GM18951 (cell line): Measurements from ENCODE around the gene HSF2.

Experiments used
- POLR2A ChIP-seq: IDR thresholded peaks from 4 replicates; pipeline ENCODE4 v1.6.1; 2011; ENCODE audit warnings: mild to moderate bottlenecking; ENCODE audit not compliant: insufficient read length, insufficient read depth; ENCODE audit errors: extremely low read depth
- in situ Hi-C: fragments of 300-500 bp; cut with MboI; formaldehyde crosslinking; loops from one replicate; pipeline ENCODE4 v1.12.0; 2022; ENCODE audit warnings: low sequenced_read_pairs, mixed read lengths, inconsistent platforms; ENCODE audit not compliant: unreplicated experiment

The HSF2 gene

DNA sequence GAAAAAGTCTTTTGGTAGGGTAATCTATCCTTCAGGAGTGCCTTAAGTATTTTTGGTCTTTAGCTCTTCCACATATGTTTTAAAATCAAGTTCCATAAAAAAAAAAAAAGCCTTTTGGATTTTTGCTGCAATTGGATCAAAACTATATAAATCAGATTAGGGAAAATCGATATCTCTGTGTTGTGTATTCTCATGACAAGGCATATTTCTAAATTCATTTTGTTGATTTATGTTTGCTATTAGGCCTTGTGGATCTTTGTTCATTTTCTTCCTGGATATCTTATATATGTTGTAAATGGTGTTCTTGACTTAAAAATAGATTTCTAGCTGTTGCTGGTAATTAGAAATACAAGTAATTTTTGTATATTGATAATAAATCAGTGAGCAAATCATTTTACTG is 8.8 kb downstream of the HSF2 start:
- no peak for TF ChIP-seq POLR2A
- in situ Hi-C loops = no loop called here

DNA sequence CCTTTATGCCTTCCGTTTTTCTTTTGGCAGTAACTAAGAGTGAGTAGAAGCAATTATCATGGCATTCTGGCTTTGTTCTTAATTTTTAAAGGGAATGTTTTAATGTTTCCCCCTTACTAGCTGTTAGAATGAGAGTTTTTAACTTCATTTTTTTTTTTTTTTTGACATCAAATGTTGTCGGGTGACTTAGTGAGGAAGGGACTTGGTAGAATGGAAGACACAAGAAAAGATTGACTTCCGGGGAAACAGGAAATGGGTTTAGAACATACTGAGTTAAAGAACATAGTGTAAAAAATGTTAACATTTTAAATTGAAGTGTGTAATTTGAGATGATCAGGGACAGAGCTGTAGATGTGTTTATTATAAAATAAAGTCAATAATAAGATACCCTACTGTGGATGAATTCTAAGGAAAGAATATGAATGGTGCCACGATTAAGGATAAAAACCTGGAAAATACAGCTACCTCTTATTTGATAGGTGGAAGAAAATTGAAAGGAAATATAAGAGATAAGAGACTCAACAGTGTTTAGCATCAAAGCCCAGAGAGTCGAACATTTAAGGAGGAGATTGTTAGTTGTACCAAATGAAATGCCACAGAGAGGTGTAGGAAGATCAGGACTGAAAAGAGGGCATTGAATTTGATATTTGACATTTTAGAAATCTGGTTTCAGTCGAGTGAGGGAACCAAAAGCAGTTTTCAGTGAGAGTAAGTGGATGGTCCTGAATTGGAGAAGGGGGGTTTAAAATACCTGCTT is 9.4 kb downstream of the HSF2 start:
- TF ChIP-seq POLR2A = no peak
- in situ Hi-C loops = no loop called here

DNA sequence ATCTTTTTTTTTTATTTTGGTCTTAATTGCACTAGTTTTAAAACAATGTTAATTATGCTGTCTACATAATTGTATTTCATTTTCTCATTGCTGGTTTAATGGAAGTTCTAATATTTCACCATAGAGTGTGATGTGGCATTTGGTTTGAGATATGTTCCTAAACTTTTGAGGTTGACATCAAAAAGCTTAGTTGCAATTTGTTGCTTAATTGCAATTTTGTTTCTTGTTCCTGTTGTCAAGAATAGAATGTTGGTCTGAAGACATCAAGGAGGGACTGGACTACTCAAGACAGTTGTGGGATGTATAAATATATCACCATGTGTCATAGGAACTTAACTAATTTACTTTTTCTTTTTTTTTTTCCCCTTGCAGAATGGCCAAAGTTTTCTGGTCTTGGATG is 12.5 kb downstream of the HSF2 start:
- no peak for TF ChIP-seq POLR2A
- in situ Hi-C loops = no loop called here

DNA sequence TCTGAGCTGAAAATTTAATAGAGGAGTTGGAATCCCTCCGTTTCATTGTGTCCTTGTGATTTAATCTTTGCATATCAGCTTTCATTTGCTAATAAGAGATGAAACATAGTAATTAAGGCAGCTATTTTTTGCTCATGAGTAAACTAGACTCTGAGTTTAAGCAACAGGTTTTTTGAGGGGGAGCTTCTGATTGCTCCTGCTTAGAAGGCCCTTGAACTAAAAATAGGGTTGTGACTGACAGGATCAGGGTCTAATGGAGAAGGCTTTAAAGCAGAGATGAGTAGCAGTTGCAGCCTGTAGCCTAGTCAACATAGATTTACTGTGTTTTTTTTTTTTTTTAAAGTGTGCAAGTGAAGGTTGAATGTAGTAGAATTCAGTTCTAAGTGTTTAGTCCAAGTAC is 17.4 kb downstream of the HSF2 start:
- TF ChIP-seq POLR2A = no peak
- in situ Hi-C loops = no loop called here

DNA sequence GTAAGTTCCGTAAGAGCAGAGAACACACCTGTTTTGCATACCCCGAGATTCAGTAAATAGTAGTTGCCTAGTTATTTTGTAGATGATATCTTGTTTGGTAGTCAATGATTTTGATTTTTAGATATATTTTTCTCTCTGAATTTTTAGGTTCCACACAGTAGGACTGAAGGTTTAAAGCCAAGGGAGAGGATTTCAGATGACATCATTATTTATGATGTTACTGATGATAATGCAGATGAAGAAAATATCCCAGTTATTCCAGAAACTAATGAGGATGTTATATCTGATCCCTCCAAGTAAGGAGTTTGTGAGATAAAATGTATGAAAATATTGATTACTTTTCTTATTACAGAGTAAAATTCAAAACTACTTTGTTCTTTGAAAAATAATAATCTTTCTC is 22.6 kb downstream of the HSF2 start:
- in situ Hi-C loops = no loop called here
- no peak for TF ChIP-seq POLR2A

DNA sequence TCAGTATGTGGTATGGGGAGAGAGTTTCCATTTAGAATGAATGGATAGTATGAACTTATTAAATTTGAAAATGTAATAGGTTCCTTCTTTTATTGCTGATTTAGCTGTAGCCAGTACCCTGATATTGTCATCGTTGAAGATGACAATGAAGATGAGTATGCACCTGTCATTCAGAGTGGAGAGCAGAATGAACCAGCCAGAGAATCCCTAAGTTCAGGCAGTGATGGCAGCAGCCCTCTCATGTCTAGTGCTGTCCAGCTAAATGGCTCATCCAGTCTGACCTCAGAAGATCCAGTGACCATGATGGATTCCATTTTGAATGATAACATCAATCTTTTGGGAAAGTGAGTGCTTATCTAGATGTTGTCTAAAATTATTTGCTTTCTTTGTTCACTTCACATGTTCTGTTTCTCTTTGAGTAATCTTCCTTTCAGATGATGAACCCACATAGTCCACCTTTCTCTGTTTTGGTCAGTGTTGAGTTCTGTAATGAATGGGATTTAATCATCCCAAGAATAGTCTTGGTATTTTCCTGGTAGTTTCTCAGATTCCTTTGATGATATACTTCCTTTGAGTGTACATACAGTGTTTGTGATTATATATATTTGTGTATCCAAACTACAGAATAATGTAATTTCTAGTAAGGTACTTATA is 23.3 kb downstream of the HSF2 start:
- in situ Hi-C loops = no loop called here
- no peak for TF ChIP-seq POLR2A

DNA sequence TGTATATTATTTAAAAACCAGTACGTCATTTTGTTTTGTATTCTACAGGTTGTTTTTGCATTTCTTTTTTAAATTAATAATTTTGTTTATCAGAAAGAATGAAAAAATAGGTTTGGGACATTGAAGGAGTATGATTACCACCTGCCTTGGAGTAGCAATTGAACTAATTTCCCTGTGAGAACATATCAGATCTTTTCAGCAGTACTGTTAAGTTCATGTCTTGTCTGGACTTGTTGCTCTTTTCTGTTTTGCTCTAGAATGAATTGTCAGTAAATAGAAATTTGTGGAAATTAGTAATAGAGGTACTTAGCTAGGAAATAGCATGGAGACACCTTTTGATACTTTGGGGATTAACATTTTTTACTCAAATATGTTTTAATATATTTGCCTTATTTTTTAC is 24.3 kb downstream of the HSF2 start:
- in situ Hi-C loops = no loop called here
- no peak for TF ChIP-seq POLR2A

DNA sequence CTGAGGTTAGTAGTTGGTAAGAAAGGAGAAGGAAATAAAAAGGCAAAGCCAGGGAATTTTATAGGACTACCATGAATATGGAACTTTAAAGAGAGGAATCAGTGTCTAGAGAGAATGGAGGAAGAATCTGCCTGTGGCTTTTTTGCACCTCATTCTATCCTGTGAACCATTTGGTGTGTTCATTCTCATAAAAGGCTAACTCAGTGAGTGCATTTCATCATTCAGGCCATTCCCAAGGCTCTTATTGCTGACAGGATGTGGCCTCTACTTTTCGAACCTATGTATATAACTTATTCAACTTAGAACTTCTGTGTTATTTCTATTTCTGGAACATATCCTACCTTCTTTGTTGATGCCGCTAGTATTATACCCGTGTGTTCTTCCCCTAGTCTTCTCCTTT is 27.1 kb downstream of the HSF2 start:
- TF ChIP-seq POLR2A = no peak
- in situ Hi-C loops = no loop called here

DNA sequence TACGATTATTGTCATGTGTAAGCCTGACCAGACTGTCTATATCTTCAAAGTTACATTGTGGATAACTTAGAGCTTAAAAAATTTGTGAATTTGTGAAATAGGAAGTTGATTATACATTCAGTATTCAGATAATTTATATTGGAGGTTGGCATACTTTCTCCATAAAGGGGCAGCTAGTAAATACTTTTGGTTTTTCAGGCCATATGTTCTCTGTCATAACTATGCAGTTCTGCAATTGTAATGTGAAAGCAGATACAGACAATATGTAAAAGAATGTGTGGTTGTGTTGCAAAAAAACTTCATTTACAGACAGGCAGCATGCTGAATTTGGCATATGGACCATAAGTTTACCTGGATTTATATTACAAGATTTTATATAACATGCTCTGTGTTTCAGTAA is 29.3 kb downstream of the HSF2 start:
- no peak for TF ChIP-seq POLR2A
- in situ Hi-C loops = no loop called here

DNA sequence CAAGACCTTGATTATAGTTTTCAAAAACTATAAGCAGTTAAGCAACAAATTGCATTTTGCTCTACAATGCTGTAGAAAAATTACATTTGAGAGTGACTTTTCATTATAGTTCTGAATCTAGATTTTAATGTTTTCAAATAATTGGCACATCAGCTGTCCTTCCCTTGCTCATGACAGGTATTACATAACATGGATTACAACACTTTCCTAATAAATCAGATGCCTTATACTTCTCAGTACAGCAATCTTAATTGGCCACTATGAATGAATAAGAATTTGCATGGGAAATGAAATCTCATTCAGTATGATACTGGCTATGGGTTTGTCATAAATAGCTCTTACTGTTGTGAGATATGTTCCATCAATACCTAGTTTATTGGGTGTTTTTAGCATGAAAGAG is 29.9 kb downstream of the HSF2 start:
- in situ Hi-C loops = no loop called here
- TF ChIP-seq POLR2A = no peak

DNA sequence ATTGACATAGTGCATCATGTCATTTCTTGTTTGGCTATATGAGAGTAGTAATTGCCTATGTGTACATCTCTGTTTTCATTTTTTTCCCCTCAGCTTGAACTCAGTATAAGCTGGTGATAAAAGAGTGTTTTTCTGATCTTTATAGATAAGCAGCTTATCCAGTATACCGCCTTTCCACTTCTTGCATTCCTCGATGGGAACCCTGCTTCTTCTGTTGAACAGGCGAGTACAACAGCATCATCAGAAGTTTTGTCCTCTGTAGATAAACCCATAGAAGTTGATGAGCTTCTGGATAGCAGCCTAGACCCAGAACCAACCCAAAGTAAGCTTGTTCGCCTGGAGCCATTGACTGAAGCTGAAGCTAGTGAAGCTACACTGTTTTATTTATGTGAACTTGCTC is 32.3 kb downstream of the HSF2 start:
- in situ Hi-C loops = no loop called here
- no peak for TF ChIP-seq POLR2A

DNA sequence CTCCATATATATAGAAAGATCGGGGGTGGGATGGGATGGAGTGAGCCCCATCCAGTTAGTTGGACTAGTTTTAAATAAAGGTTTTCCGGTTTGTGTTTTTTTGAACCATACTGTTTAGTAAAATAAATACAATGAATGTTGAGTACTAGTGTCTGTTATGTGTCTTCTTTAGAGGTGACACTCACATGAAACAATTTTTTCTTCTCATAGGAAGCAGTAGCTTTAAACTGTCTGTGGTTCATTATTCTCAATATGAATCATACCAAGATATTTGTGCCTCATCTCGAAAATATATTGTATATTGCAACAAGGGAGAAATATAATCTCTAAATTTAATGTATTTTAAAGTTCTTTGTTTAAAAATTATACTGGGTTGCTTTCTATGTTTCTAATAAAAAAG is 33.4 kb downstream of the HSF2 start:
- TF ChIP-seq POLR2A = no peak
- in situ Hi-C loops = no loop called here

DNA sequence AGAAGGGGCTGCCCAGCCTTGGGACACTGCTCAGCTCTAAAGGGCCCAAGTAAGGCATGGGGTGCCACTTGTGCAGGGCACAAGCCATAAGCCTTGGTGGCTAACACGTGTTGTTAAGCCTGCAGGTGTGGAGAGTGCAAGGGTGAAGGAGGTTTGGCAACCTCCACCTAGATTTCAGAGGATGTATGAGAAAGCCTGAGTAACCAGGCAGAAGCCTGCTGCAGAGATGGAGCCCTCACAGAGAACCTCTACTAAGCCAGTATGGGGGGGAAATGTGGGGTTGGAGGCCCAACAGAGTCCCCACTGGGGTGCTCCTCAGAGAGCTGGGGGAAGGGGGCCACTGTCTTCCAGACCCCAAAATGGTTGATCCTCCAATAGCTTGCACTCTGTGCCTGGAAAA is 39.5 kb downstream of the HSF2 start:
- no peak for TF ChIP-seq POLR2A
- in situ Hi-C loops = no loop called here

DNA sequence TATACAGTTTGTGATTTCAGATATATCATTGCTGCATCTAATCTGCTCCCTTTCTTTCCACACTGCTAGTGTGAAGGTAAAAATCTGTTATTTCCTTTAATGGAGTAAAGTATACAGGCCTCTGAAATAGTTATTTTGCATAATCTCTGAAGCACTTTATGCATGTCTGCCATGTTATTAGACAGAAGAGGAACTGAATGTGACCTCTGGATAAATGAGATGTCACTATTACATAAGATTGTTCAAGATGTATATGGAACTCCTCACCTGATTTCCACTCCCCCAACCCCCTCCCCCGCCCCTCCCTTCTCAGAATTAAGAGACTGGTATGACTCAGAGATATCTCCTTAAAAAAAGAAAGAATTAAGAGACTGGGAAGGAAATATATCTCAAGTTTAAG is 45.8 kb downstream of the HSF2 start:
- in situ Hi-C loops = no loop called here
- no peak for TF ChIP-seq POLR2A

DNA sequence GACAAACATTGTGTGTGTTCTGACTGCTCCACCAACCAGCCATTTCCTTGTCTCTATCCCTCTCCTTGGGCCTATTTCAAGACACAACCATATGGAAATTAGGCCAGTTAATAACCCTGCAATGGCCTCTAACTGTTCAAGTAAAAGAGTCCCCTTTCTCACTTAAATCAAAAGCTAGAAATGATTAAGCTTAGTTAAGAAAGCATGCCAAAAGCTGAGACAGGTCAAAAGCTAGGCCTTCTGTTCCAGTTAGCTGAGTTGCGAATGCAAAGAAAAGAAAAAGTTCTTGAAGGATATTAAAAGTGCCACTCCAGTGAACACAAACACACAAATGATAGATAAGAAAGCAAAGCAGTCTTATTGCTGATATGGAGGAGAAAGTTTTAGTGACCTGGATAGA is 49.6 kb downstream of the HSF2 start:
- in situ Hi-C loops = no loop called here
- TF ChIP-seq POLR2A = no peak

DNA sequence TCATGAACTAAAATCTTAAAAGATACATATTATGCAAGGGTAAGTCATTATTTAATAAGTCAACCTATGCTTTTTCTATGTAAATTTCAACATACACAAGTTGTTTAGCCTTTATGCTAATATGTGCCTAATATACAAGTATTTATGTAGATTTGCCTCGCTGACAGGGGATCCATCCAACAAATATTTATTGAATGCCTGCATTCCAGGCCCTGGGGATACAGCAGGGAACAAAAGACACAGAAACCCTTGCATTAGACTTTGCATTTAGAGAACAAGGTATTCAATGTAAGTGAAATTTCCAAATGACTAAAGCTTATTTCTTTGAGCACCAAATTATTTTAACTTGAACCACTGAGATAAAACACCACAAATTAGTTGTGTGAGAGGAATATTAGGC is 53.1 kb downstream of the HSF2 start:
- in situ Hi-C loops = no loop called here
- TF ChIP-seq POLR2A = no peak
